Esophagus squamous epithelium (tissue), 4 donors: ENCODE results near the gene SPATA31C1.

Experiments used
- POLR2A ChIP-seq, 4 donors: fragments of 450-650 bp; IDR thresholded peaks; one replicate each; pipeline ENCODE4 v1.6.1; 2017; ENCODE audit warnings: antibody characterized with exemption in 4 of 4, mild to moderate bottlenecking in 4 of 4, moderate library complexity in 3 of 4
- TF ChIP-seq, protein P1 (sequence below), 6 experiments: fragments of 450-650 bp in 4 of 6; fragments of 200-600 bp in 2 of 6; sonication (generic) in 2 of 6; IDR thresholded peaks; one replicate each; pipeline ENCODE4 v1.5.1; 2016 to 2019; ENCODE audit warnings: antibody characterized with exemption in 6 of 6, mild to moderate bottlenecking in 4 of 6, moderate library complexity in 4 of 6

DNA sequence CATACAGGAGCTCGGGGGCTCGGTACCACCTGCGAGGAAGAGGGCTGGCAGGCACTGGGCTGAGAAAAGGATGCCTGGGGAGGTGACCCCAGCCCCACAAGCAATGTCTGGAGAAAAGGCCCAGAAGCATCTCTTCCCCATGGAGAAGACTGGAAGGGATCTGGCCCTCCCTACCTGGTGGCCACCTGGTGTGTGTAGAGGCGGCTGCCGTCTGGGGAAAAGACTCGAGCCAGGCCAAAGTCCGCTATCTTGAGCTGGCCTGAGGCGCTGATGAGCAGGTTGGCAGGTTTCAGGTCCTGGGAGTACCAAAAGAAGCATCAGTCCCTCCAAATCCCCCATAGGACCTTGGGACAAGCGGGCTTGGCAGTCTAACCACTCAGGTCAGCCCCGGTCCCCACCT lies 52.8 kb downstream of the SPATA31C1 start:
- TF ChIP-seq, protein P1, sequence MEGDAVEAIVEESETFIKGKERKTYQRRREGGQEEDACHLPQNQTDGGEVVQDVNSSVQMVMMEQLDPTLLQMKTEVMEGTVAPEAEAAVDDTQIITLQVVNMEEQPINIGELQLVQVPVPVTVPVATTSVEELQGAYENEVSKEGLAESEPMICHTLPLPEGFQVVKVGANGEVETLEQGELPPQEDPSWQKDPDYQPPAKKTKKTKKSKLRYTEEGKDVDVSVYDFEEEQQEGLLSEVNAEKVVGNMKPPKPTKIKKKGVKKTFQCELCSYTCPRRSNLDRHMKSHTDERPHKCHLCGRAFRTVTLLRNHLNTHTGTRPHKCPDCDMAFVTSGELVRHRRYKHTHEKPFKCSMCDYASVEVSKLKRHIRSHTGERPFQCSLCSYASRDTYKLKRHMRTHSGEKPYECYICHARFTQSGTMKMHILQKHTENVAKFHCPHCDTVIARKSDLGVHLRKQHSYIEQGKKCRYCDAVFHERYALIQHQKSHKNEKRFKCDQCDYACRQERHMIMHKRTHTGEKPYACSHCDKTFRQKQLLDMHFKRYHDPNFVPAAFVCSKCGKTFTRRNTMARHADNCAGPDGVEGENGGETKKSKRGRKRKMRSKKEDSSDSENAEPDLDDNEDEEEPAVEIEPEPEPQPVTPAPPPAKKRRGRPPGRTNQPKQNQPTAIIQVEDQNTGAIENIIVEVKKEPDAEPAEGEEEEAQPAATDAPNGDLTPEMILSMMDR (IDR thresholded peaks at IDR 0.05), result no peak
- no peak for TF ChIP-seq POLR2A (IDR thresholded peaks at IDR 0.05)
